Heart left ventricle (tissue), 16 donors: ENCODE data around the gene SLC6A4. TPM values are rescaled to one million over a fixed set of nuclear protein-coding genes. Genes with fewer than 3 reads are reported as not detected.

ENCODE experiments used
- ATAC-seq, 4 donors: fragments of 200-7000 bp; cut with Tn5 transposase; one replicate each; pipeline ENCODE4 v1.9.1; 2020 to 2022; ENCODE audit warnings: moderate library complexity in 4 of 4, mild to moderate bottlenecking in 3 of 4, moderate number of reproducible peaks in 1 of 4
- DNase-seq, 5 donors: peaks; one replicate each; pipeline ENCODE4 v3.0.0-alpha.2; 2020
- H3K27ac ChIP-seq, 12 donors: fragments of 200-600 bp; sonication (generic) in 4 of 12; one replicate each; pipeline versions ENCODE4 v1.5.0 to v1.8.0; 2016 to 2022; ENCODE audit warnings: mild to moderate bottlenecking in 2 of 12
- H3K27me3 ChIP-seq, 9 donors: fragments of 200-600 bp; sonication (generic) in 2 of 9; one replicate each; pipeline versions ENCODE4 v1.5.1 to v1.8.0; 2016 to 2022; ENCODE audit warnings: mild to moderate bottlenecking in 3 of 9
- H3K36me3 ChIP-seq, 9 donors: fragments of 200-600 bp; sonication (generic) in 2 of 9; one replicate each; pipeline versions ENCODE4 v1.5.0 to v1.8.0; 2018 to 2022; ENCODE audit warnings: mild to moderate bottlenecking in 2 of 9
- H3K4me1 ChIP-seq, 12 donors: fragments of 200-600 bp; sonication (generic) in 4 of 12; one replicate each; pipeline versions ENCODE4 v1.5.0 to v1.8.0; 2016 to 2022; ENCODE audit warnings: mild to moderate bottlenecking in 3 of 12
- H3K4me3 ChIP-seq, 12 donors: fragments of 200-600 bp; sonication (generic) in 4 of 12; one replicate each; pipeline versions ENCODE4 v1.5.0 to v1.8.0; 2017 to 2022; ENCODE audit warnings: mild to moderate bottlenecking in 9 of 12, moderate library complexity in 4 of 12
- H3K9me3 ChIP-seq, 12 donors: fragments of 200-600 bp; sonication (generic) in 4 of 12; one replicate each; pipeline versions ENCODE4 v1.5.0 to v1.8.0; 2016 to 2022; ENCODE audit warnings: mild to moderate bottlenecking in 1 of 12
- CTCF ChIP-seq, 12 donors: fragments of 200-600 bp; sonication (generic) in 4 of 12; IDR thresholded peaks; one replicate each; pipeline versions ENCODE4 v1.5.0 to v1.8.0; 2018 to 2022; ENCODE audit warnings: antibody characterized with exemption in 12 of 12, mild to moderate bottlenecking in 5 of 12
- POLR2A ChIP-seq, 2 donors: fragments of 450-650 bp; IDR thresholded peaks; one replicate each; pipeline ENCODE4 v1.6.1; 2017; ENCODE audit warnings: antibody characterized with exemption in 2 of 2, mild to moderate bottlenecking in 2 of 2, moderate library complexity in 2 of 2
- WGBS, 4 donors: extraction: QIAGEN DNeasy Blood & Tissue Kit in 2 of 4; methylation state at CpG; one replicate each; pipeline versions ENCODE4 v1.1.5 to v1.1.7; 2013 to 2018; 5-methylcytosine and 5-hydroxymethylcytosine counted together
- intact Hi-C, 10 donors: fragments of 100-400 bp; cut with DNase I; formaldehyde crosslinking; loops; one replicate each; pipeline versions ENCODE4 v1.11.1 to v1.14.2; 2022
- polyA plus RNA-seq, 2 donors: library from polyadenylated mRNA; stranded (reverse); fragments of 200-250 nt; gene quantifications; one replicate each; pipeline ENCODE4 v1.2.3, GENCODE V29; 2013
- total RNA-seq, 9 donors: library from RNA; depleted of rRNA in 2 of 9; stranded (reverse); fragments of >200 nt in 2 of 9; fragmentation: NEBNext Ultra II Directional in 3 of 9; extraction: Animal tissue kit (Norgen Biotek cat#: 25700) in 3 of 9; gene quantifications; one replicate each; pipeline versions ENCODE4 v1.1.0 to v1.2.4, GENCODE V29; 2016 to 2023
- donor health status: ischemic (EF 13 %, LVEDD 7.1; RV severe dilation, severe dysfunction).
- donor health status: healthy with polysubstance abuse.
- donor health status: DM: no; HTN: yes; CAD: no.
- donor health status: DM: no; HTN: no; CAD: no.
- donor health status: ischemic (EF 25% LVEDD 6.9; RV normal size, moderate dysfunction).
- donor health status: ischemic (EF 25% LVEDD 5.7; RV mildly dilated, moderate dysfunction).
- donor health status: healthy.
- donor health status: DM: yes; HTN: yes; CAD: no.
- donor health status: ischemic (EF 35%, LVEDD 5.7; RV mildly dilated, moderate dysfunction).
- donor health status: nonischemic (EF 11% LVEDD 7.7; RV severe dilation, severe dysfunction).
- donor health status: DM: yes; HTN: yes; CAD: no.
- donor health status: PGD.
- donor health status: ischemic (EF 29% LVEDD 5.4; RV normal size, mild dysfunction).
- donor health status: nonischemic (EF 23%, LVEDD 6.1; RV moderate dilation, normal function).

SLC6A4 gene
- total and polyA plus RNA-seq, 11 donors: 0.04 to 1.8 (median 0.17) TPM; not detected in 4

- no peaks in the 10 kb centered on the region for H3K36me3 ChIP-seq
- peaks cover 0 to 4% (median 0%) of the 10 kb centered on the region in 9 donors for H3K27me3 ChIP-seq
- intact Hi-C loops: no loop called here
- 82 to 88% (median 86%) methylated on average over 3 of the region's 3 CpGs for WGBS, 4 donors
- no peaks in the 10 kb centered on the region for H3K9me3 ChIP-seq
- no peak overlapping the region for H3K27ac ChIP-seq
- no peaks in the 10 kb centered on the region for H3K4me1 ChIP-seq
- ATAC-seq: no peak
- no peak overlapping the region for H3K4me3 ChIP-seq
- DNase-seq: no peak
- no peak for TF ChIP-seq CTCF (IDR thresholded peaks at IDR 0.05)
- TF ChIP-seq POLR2A (IDR thresholded peaks at IDR 0.05): no peak
Observed at GRCh38 chr17:30225112-30225511, 10.4 kb downstream of the SLC6A4 start.

DNA sequence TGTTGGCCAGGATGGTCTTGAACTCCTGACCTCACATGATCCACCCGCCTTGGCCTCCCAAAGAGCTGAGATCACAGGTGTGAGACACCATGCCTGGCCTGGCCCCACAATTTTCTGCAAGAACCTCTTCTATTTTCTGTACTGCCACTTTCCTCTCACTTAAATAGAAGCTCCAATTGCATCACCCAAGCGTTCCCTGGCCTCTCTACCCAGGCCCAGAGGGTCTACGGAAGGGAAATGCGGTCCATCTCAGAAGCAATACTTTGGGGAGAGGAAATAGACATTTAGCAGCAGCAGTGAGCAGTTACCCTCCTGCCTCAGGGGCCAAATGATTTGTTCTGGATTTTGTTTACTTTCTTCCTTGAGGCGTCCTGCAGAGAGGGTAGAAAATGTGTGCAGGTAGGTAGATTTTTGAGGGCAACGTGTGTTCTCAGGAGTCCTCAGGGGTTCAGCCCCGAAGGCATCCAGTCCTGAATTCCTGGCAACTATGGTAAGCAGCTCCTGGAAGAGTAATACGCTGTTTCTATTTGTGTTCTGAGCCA is 11.0 kb downstream of the SLC6A4 start:
- intact Hi-C loops: no loop called here
- no peak for DNase-seq
- 67 to 80% (median 70%) methylated on average over 8 of the region's 8 CpGs for WGBS, 4 donors
- H3K4me1 ChIP-seq: no peaks in the 10 kb centered on the region
- ATAC-seq: no peak
- H3K9me3 ChIP-seq: no peaks in the 10 kb centered on the region
- TF ChIP-seq POLR2A (IDR thresholded peaks at IDR 0.05) (no peak), CTCF (IDR thresholded peaks at IDR 0.05) (no peak)
- H3K27ac ChIP-seq: no peak overlapping the region
- peaks cover 0 to 4% (median 0%) of the 10 kb centered on the region in 9 donors for H3K27me3 ChIP-seq
- no peaks in the 10 kb centered on the region for H3K36me3 ChIP-seq
- H3K4me3 ChIP-seq: no peak overlapping the region

DNA sequence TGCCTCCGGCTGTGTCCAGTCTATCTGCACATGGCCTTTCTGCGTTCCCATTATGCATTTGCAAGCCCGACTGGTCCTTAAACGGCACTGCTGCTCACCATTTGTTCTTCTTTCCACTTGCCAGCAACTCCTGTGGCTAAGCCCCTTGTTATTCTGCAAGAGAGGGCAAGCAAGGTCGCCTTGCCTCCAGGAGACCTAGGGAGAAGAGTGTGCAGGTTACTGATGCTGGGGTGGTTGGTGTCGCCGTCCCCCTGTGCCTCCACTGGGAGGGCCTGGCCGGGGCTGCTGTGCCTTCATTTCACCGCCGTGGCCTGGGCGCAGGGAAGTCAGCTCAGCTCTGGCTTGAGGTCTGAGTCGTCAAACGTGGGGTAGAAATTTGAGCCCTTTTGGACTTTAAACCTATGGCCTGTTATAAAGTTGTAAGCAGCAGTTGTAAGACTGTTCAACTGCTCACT is 12.7 kb downstream of the SLC6A4 start:
- H3K27ac ChIP-seq: no peak overlapping the region
- H3K4me3 ChIP-seq: no peak overlapping the region
- no peaks in the 10 kb centered on the region for H3K36me3 ChIP-seq
- WGBS, 4 donors: 84 to 90% (median 87%) methylated on average over 13 of the region's 13 CpGs
- no peaks in the 10 kb centered on the region for H3K4me1 ChIP-seq
- DNase-seq (no peak), ATAC-seq (no peak)
- no peak for TF ChIP-seq POLR2A (IDR thresholded peaks at IDR 0.05)
- no peak for TF ChIP-seq CTCF (IDR thresholded peaks at IDR 0.05)
- intact Hi-C loops: no loop called here
- H3K9me3 ChIP-seq: no peaks in the 10 kb centered on the region
- H3K27me3 ChIP-seq: peaks cover 0 to 4% (median 0%) of the 10 kb centered on the region in 9 donors

GRCh38 chr17:30222251-30222650 is 13.2 kb downstream of the SLC6A4 start:
- H3K36me3 ChIP-seq: no peaks in the 10 kb centered on the region
- ATAC-seq (no peak), DNase-seq (no peak)
- TF ChIP-seq POLR2A (IDR thresholded peaks at IDR 0.05) (no peak), CTCF (IDR thresholded peaks at IDR 0.05) (no peak)
- intact Hi-C loops: no loop called here
- 81 to 86% (median 82%) methylated on average over 4 of the region's 4 CpGs for WGBS, 4 donors
- H3K4me1 ChIP-seq: no peaks in the 10 kb centered on the region
- H3K9me3 ChIP-seq: no peaks in the 10 kb centered on the region
- peaks cover 0 to 4% (median 0%) of the 10 kb centered on the region in 9 donors for H3K27me3 ChIP-seq
- no peak overlapping the region for H3K27ac ChIP-seq
- H3K4me3 ChIP-seq: no peak overlapping the region
